Breast epithelium (tissue), 4 donors: ENCODE data around the gene PSD4. TPM values are rescaled to one million over a fixed set of nuclear protein-coding genes. Genes with fewer than 3 reads are reported as not detected.

ENCODE experiments used
- DNase-seq, 2 donors: peaks; one replicate each; pipeline ENCODE4 v3.0.0-alpha.2; 2019; ENCODE audit warnings: low spot score in 2 of 2
- H3K27ac ChIP-seq, 2 donors: fragments of 200-600 bp; sonication (generic) in 1 of 2; one replicate each; pipeline ENCODE4 v1.5.1; 2016 to 2019; ENCODE audit warnings: mild to moderate bottlenecking in 1 of 2
- H3K27me3 ChIP-seq, 2 donors: fragments of 200-600 bp; sonication (generic) in 1 of 2; one replicate each; pipeline versions ENCODE4 v1.5.1 to v1.6.0; 2017 to 2019; ENCODE audit warnings: control low read depth in 1 of 2, mild to moderate bottlenecking in 1 of 2
- H3K36me3 ChIP-seq: fragments of 200-600 bp; one replicate; pipeline ENCODE4 v1.5.1; 2019
- H3K4me1 ChIP-seq, 2 donors: fragments of 200-600 bp; sonication (generic); one replicate each; pipeline ENCODE4 v1.5.1; 2016 to 2019; ENCODE audit warnings: control low read depth in 1 of 2
- H3K4me3 ChIP-seq, 3 donors: fragments of 200-600 bp; sonication (generic); 1 replicate in 2 of 3; 2 replicates in 1 of 3; pipeline ENCODE4 v1.5.1; 2016 to 2019; ENCODE audit warnings: mild to moderate bottlenecking in 3 of 3, moderate library complexity in 2 of 3
- H3K9me3 ChIP-seq, 2 donors: fragments of 200-600 bp; sonication (generic) in 1 of 2; one replicate each; pipeline ENCODE4 v1.5.1; 2016 to 2019; ENCODE audit warnings: control low read depth in 1 of 2
- POLR2A ChIP-seq: fragments of 450-650 bp; IDR thresholded peaks from one replicate; pipeline ENCODE4 v1.6.1; 2016; ENCODE audit warnings: antibody characterized with exemption, mild to moderate bottlenecking, moderate library complexity
- POLR2AphosphoS5 ChIP-seq, 3 donors: sonication (generic); formaldehyde crosslinking; IDR thresholded peaks; one replicate each; pipeline ENCODE4 v1.6.1; 2017; ENCODE audit warnings: antibody characterized with exemption in 3 of 3
- intact Hi-C: fragments of 100-400 bp; cut with DNase I; formaldehyde crosslinking; loops from one replicate; pipeline ENCODE4 v1.15.1; 2023; ENCODE audit warnings: low total_unique reads
- total RNA-seq, 3 donors: library from RNA; depleted of rRNA; stranded (reverse); fragments of >200 nt; gene quantifications; one replicate each; pipeline ENCODE4 v1.1.0, GENCODE V29; 2016
- TF ChIP-seq, protein P1 (sequence below), 3 donors: fragments of 450-650 bp; IDR thresholded peaks; one replicate each; pipeline ENCODE4 v1.5.1; 2016 to 2017; ENCODE audit warnings: antibody characterized with exemption in 3 of 3, mild to moderate bottlenecking in 3 of 3, moderate library complexity in 3 of 3

The PSD4 gene
- total RNA-seq, 3 donors from 2014 or later, result 4.3 to 61.2 (median 40.3) TPM

DNA sequence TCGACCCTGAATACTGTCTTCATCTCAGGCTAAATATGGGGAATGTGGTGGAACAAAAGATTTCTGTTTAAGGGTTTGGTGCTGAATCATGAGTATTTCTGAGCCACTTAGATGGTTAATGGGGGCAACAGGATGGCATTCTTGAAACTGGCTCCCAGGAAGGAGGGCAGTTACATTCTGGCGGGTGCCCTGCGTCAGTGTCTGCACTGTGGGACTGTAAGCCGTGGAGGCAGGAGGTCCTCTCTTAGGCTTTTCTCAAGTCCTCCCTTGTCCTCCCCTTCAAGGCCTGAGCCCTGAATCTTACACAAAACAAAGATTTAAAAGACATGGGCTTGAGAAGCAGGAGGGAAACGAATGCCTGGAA, 45.7 kb downstream of the PSD4 start:
- H3K4me3 ChIP-seq, result no peak overlapping the region
- no peaks in the 10 kb centered on the region for H3K36me3 ChIP-seq
- TF ChIP-seq POLR2AphosphoS5 (IDR thresholded peaks at IDR 0.05) (no peak), POLR2A (no peak)
- TF ChIP-seq, protein P1, sequence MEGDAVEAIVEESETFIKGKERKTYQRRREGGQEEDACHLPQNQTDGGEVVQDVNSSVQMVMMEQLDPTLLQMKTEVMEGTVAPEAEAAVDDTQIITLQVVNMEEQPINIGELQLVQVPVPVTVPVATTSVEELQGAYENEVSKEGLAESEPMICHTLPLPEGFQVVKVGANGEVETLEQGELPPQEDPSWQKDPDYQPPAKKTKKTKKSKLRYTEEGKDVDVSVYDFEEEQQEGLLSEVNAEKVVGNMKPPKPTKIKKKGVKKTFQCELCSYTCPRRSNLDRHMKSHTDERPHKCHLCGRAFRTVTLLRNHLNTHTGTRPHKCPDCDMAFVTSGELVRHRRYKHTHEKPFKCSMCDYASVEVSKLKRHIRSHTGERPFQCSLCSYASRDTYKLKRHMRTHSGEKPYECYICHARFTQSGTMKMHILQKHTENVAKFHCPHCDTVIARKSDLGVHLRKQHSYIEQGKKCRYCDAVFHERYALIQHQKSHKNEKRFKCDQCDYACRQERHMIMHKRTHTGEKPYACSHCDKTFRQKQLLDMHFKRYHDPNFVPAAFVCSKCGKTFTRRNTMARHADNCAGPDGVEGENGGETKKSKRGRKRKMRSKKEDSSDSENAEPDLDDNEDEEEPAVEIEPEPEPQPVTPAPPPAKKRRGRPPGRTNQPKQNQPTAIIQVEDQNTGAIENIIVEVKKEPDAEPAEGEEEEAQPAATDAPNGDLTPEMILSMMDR (IDR thresholded peaks at IDR 0.05), result no peak
- DNase-seq, result no peak
- H3K27me3 ChIP-seq, result no peaks in the 10 kb centered on the region
- H3K4me1 ChIP-seq, result peaks cover 3 to 9% of the 10 kb centered on the region in 2 donors
- H3K27ac ChIP-seq, result peak overlapping the region; percentile 43 to 61
- no peaks in the 10 kb centered on the region for H3K9me3 ChIP-seq
- intact Hi-C loops, result no loop called here

DNA sequence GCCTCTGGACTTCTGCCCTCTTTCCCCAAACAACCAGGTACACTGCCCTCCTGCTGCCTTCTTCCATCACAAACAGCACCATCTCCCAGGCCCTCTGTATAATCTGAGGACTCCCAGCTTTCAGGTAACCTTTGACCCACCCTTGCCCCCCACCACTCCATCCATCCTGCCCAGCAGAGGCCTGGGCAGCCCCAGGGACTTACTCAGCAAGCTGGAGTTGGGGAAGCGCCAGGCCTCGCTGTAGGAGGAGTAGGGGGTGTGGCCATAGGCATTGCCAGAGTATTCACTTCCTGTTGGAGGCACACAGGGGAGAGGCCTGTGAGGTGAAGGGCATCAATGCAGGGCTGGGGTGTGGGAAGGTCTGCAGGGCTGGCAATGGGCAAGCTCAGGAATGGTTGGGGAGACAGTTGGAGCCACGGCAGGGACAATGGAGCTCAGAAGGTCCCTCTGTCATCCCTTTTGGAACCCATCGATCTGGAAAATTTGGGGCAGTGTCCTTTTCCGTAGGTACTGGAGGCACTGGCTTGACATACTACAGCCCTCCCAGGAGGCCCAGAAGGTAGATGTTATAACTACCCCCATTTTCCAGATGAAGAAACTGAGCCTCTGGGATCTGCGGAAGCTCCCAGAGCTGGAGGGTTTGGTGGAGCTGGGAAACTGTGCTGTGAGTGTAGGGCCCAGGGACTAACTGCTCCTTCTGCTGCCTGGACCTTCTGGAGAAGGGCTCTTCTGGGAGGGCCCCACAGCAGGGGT, 46.3 kb downstream of the PSD4 start:
- TF ChIP-seq, protein P1 (IDR thresholded peaks at IDR 0.05), result no peak
- TF ChIP-seq POLR2AphosphoS5 (IDR thresholded peaks at IDR 0.05) (no peak), POLR2A (no peak)
- H3K4me1 ChIP-seq, result peaks cover 3 to 9% of the 10 kb centered on the region in 2 donors
- peak; percentile 44 to 74 for DNase-seq
- H3K27me3 ChIP-seq, result no peaks in the 10 kb centered on the region
- intact Hi-C loops, result no loop called here
- H3K36me3 ChIP-seq, result no peaks in the 10 kb centered on the region
- H3K4me3 ChIP-seq, result no peak overlapping the region
- H3K27ac ChIP-seq, result peak overlapping the region; percentile 43 to 61
- no peaks in the 10 kb centered on the region for H3K9me3 ChIP-seq

DNA sequence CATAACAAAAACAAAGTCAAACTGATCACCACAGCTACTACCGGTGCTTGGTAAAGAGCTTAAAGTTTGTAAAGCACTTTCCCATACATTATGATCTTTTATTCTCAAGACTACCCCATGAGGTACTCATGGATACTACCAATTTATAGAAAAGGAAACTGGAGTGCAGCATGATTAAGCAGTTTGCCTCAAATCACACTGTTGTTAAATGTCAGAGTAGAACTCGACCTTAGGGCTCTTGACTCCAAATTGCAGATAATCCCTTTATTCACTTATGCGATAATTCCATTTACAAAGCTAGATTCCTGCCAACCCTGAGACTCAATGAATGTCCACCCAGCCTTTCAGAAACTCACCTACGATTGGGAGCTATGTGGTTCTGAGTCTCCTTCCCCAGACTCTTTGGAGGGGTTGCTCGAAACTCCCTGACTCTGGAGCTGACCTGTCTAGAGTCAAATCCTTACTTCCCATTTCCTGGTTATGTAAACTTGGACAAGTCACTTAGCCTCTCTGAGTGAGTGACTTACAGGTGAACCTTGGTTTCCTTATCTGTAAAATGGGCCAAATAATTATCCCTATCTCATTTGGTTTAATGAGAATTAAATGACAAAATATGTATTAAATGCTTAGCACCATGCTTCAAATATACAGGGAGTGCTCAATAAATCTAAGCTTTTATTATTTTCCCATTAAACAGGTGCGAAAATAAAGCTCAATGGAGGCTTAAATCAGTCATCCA, 47.4 kb downstream of the PSD4 start:
- Histone ChIP-seq H3K4me3 (no peak overlapping the region), H3K36me3 (no peaks in the 10 kb centered on the region), H3K27me3 (no peaks in the 10 kb centered on the region), H3K9me3 (no peaks in the 10 kb centered on the region), H3K4me1 (peaks cover 3 to 9% of the 10 kb centered on the region in 2 donors), H3K27ac (peak overlapping the region in 1 of 2 donors; percentile 61)
- intact Hi-C loops, result no loop called here
- DNase-seq, result no peak
- no peak for TF ChIP-seq POLR2AphosphoS5 (IDR thresholded peaks at IDR 0.05)

DNA sequence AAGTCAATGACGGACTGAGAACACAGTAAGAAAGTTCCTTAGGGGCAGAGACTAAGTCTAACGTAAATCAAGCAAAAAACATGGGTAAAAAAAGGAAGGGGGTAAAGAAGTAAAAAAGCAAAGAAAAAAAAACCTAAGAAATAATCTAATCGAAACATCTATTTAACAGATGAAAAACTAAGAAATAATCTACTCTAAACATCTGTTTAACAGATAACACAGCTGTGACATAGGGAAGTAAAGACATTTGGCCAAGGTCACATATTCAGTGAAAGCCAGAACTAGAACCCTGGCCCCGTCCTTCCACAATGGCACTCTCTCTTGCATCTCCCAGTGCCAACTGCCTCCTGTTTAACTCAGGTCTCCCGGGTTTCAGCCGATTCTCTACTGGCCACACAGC, 48.1 kb downstream of the PSD4 start:
- Histone ChIP-seq H3K4me1 (peaks cover 3 to 9% of the 10 kb centered on the region in 2 donors), H3K27ac (no peak overlapping the region), H3K4me3 (no peak overlapping the region), H3K27me3 (no peaks in the 10 kb centered on the region), H3K36me3 (no peaks in the 10 kb centered on the region), H3K9me3 (no peaks in the 10 kb centered on the region)
- TF ChIP-seq POLR2AphosphoS5 (IDR thresholded peaks at IDR 0.05) (no peak), POLR2A (no peak)
- TF ChIP-seq, protein P1 (IDR thresholded peaks at IDR 0.05), result no peak
- DNase-seq, result no peak
- intact Hi-C loops, result no loop called here

DNA sequence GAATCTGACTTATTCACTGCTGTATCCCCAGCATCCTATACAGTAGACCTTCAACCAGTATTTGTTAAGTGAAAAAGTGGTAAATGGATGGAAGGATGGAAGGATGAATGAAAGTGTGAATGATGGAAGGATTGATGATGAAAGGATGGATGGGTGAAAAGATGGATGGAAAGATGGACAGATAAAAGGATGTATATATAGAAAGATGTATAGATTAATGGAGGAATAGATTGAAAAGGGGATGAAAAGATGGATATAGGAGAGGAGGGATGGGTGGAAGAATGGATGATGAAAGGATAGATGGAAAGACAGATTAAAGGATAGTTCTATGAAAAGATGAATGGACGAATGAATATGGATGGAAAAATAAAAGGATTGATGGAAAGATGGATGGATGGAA, 50.0 kb downstream of the PSD4 start:
- intact Hi-C loops, result no loop called here
- H3K4me3 ChIP-seq, result no peak overlapping the region
- H3K9me3 ChIP-seq, result no peaks in the 10 kb centered on the region
- H3K27ac ChIP-seq, result no peak overlapping the region
- no peaks in the 10 kb centered on the region for H3K36me3 ChIP-seq
- TF ChIP-seq POLR2A (no peak), POLR2AphosphoS5 (IDR thresholded peaks at IDR 0.05) (no peak)
- TF ChIP-seq, protein P1 (IDR thresholded peaks at IDR 0.05), result no peak
- H3K4me1 ChIP-seq, result no peaks in the 10 kb centered on the region
- DNase-seq, result no peak
- no peaks in the 10 kb centered on the region for H3K27me3 ChIP-seq
